Measurements from ENCODE around the gene TRIM29. TPM values are rescaled to one million over a fixed set of nuclear protein-coding genes. Genes with fewer than 3 reads are reported as not detected.

Gene TRIM29
- total and polyA plus RNA-seq, 2 donors (not counting 1 experiment from before 2014, with no cell fraction given) = not detected

GRCh38 chr11:120179057-120179672 lies 41.3 kb upstream of the TRIM29 start:
- Histone ChIP-seq H2AFZ (ENCODE audit: low read length) (no peak overlapping the region), H3K9ac (ENCODE audit: insufficient read depth, low read length) (no peak overlapping the region), H3K79me2 (ENCODE audit: control insufficient read depth, insufficient read depth, low read length) (no peaks in the 10 kb centered on the region)

GRCh38 chr11:120178561-120179056 lies 40.7 kb upstream of the TRIM29 start:
- H3K4me1 ChIP-seq (ENCODE audit: control insufficient read depth, extremely low read depth, insufficient read depth, low read length) = peaks cover 6% of the 10 kb centered on the region
- H4K20me1 ChIP-seq (ENCODE audit: control insufficient read depth, extremely low read depth, insufficient read depth, low read length) = no peaks in the 10 kb centered on the region
- H3K79me2 ChIP-seq (ENCODE audit: control insufficient read depth, insufficient read depth, low read length) = no peaks in the 10 kb centered on the region
- H2AFZ ChIP-seq (ENCODE audit: low read length) = no peak overlapping the region
- H3K4me3 ChIP-seq (replicated peaks in 1 of 4; ENCODE audit: control extremely low read depth in 1 of 4, insufficient read depth in 1 of 4, low read depth in 3 of 4, low read length in 4 of 4) = no peak overlapping the region
- H3K36me3 ChIP-seq (ENCODE audit: control insufficient read depth, insufficient read depth, low read length) = no peaks in the 10 kb centered on the region
- peaks cover 10% of the 10 kb centered on the region for H3K27me3 ChIP-seq (ENCODE audit: control insufficient read depth, insufficient read depth, low read length)
- no peak overlapping the region for H3K4me2 ChIP-seq (ENCODE audit: extremely low read depth, insufficient read depth, low read length)
- no peaks in the 10 kb centered on the region for H3K9me3 ChIP-seq (ENCODE audit: control insufficient read depth, insufficient read depth, low read depth, low read length)
- peak in 1 of 2 donors; percentile 65 for DNase-seq (ENCODE audit: low read depth in 2 of 2)
- no peak overlapping the region for H3K9ac ChIP-seq (ENCODE audit: insufficient read depth, low read length)
- H3K27ac ChIP-seq (ENCODE audit: insufficient read depth, low read length) = no peak overlapping the region
- TF ChIP-seq EZH2 (IDR thresholded peaks at IDR 0.05; ENCODE audit: low read length, missing control alignments) = no peak
- TF ChIP-seq CTCF (conservative IDR thresholded peaks at IDR 0.05 in 1 of 2, IDR thresholded peaks at IDR 0.05 in 1 of 2; ENCODE audit: low read depth in 1 of 2, low read length in 2 of 2) = no peak

More at GRCh38 chr11:120179057-120179672, 41.3 kb upstream of the TRIM29 start:
- peak in 1 of 2 donors; percentile 35 for DNase-seq (ENCODE audit: low read depth in 2 of 2)
- Histone ChIP-seq H4K20me1 (ENCODE audit: control insufficient read depth, extremely low read depth, insufficient read depth, low read length) (no peaks in the 10 kb centered on the region), H3K4me1 (ENCODE audit: control insufficient read depth, extremely low read depth, insufficient read depth, low read length) (peaks cover 6% of the 10 kb centered on the region), H3K27me3 (ENCODE audit: control insufficient read depth, insufficient read depth, low read length) (peaks cover 5% of the 10 kb centered on the region), H3K4me2 (ENCODE audit: extremely low read depth, insufficient read depth, low read length) (no peak overlapping the region), H3K9me3 (ENCODE audit: control insufficient read depth, insufficient read depth, low read depth, low read length) (no peaks in the 10 kb centered on the region), H3K4me3 (replicated peaks in 1 of 4; ENCODE audit: control extremely low read depth in 1 of 4, insufficient read depth in 1 of 4, low read depth in 3 of 4, low read length in 4 of 4) (no peak overlapping the region), H3K27ac (ENCODE audit: insufficient read depth, low read length) (no peak overlapping the region), H3K36me3 (ENCODE audit: control insufficient read depth, insufficient read depth, low read length) (no peaks in the 10 kb centered on the region)
- TF ChIP-seq EZH2 (IDR thresholded peaks at IDR 0.05; ENCODE audit: low read length, missing control alignments) (no peak), CTCF (conservative IDR thresholded peaks at IDR 0.05 in 1 of 2, IDR thresholded peaks at IDR 0.05 in 1 of 2; ENCODE audit: low read depth in 1 of 2, low read length in 2 of 2) (no peak)

GRCh38 chr11:120174866-120175265 lies 37.0 kb upstream of the TRIM29 start:
- Histone ChIP-seq H3K4me3 (replicated peaks in 1 of 4; ENCODE audit: control extremely low read depth in 1 of 4, insufficient read depth in 1 of 4, low read depth in 3 of 4, low read length in 4 of 4) (no peak overlapping the region), H3K4me1 (ENCODE audit: control insufficient read depth, extremely low read depth, insufficient read depth, low read length) (peaks cover 4% of the 10 kb centered on the region), H3K9ac (ENCODE audit: insufficient read depth, low read length) (no peak overlapping the region), H3K27ac (ENCODE audit: insufficient read depth, low read length) (no peak overlapping the region), H3K79me2 (ENCODE audit: control insufficient read depth, insufficient read depth, low read length) (no peaks in the 10 kb centered on the region), H4K20me1 (ENCODE audit: control insufficient read depth, extremely low read depth, insufficient read depth, low read length) (no peaks in the 10 kb centered on the region), H3K36me3 (ENCODE audit: control insufficient read depth, insufficient read depth, low read length) (no peaks in the 10 kb centered on the region), H3K9me3 (ENCODE audit: control insufficient read depth, insufficient read depth, low read depth, low read length) (no peaks in the 10 kb centered on the region), H3K27me3 (ENCODE audit: control insufficient read depth, insufficient read depth, low read length) (peaks cover 26% of the 10 kb centered on the region), H3K4me2 (ENCODE audit: extremely low read depth, insufficient read depth, low read length) (no peak overlapping the region), H2AFZ (ENCODE audit: low read length) (no peak overlapping the region)
- no peak for DNase-seq (ENCODE audit: low read depth in 2 of 2)
- TF ChIP-seq EZH2 (IDR thresholded peaks at IDR 0.05; ENCODE audit: low read length, missing control alignments) (no peak), CTCF (conservative IDR thresholded peaks at IDR 0.05 in 1 of 2, IDR thresholded peaks at IDR 0.05 in 1 of 2; ENCODE audit: low read depth in 1 of 2, low read length in 2 of 2) (no peak)
